Trophoblast cell (in vitro differentiated cells and primary cell): ENCODE results near the gene CCDC124.

ENCODE experiments used
- DNase-seq, 2 donors: peaks; one replicate each; pipeline ENCODE4 v3.0.0-alpha.2; 2016
- H2AFZ ChIP-seq: 2 replicates; pipeline ENCODE4 v1.6.1; 2013; ENCODE audit warnings: low read length, moderate library complexity, mild to moderate bottlenecking; ENCODE audit not compliant: insufficient read depth, poor library complexity
- H2AK5ac ChIP-seq: 2 replicates; pipeline ENCODE4 v1.6.1; 2013; ENCODE audit warnings: mild to moderate bottlenecking, low read length
- H2BK120ac ChIP-seq: 2 replicates; pipeline ENCODE4 v1.6.1; 2013; ENCODE audit warnings: low read length, mild to moderate bottlenecking, moderate library complexity; ENCODE audit not compliant: insufficient read depth, poor library complexity
- H2BK12ac ChIP-seq: 2 replicates; pipeline ENCODE4 v1.6.1; 2013; ENCODE audit warnings: mild to moderate bottlenecking, low read length, moderate library complexity
- H2BK5ac ChIP-seq: 2 replicates; pipeline ENCODE4 v1.6.1; 2013; ENCODE audit warnings: low read length, low read depth, moderate library complexity, mild to moderate bottlenecking; ENCODE audit not compliant: poor library complexity
- H3K14ac ChIP-seq: 2 replicates; pipeline ENCODE4 v1.6.1; 2013; ENCODE audit warnings: mild to moderate bottlenecking, low read length
- H3K18ac ChIP-seq: 2 replicates; pipeline ENCODE4 v1.6.1; 2013; ENCODE audit warnings: mild to moderate bottlenecking, low read length
- H3K23ac ChIP-seq: 2 replicates; pipeline ENCODE4 v1.6.1; 2013; ENCODE audit warnings: low read length
- H3K27ac ChIP-seq: 2 replicates; pipeline ENCODE4 v1.5.1; 2013; ENCODE audit warnings: low read depth, mild to moderate bottlenecking, inconsistent platforms, low read length, moderate library complexity
- H3K27me3 ChIP-seq: 2 replicates; pipeline ENCODE4 v1.6.1; 2013; ENCODE audit warnings: inconsistent platforms, mild to moderate bottlenecking, low read length, moderate library complexity; ENCODE audit not compliant: insufficient read depth
- H3K36me3 ChIP-seq, 2 experiments: 1 replicate in 1 of 2; 2 replicates in 1 of 2; pipeline ENCODE4 v1.6.1; 2013; ENCODE audit warnings: low read length in 2 of 2, mild to moderate bottlenecking in 2 of 2, moderate library complexity in 1 of 2; ENCODE audit not compliant: insufficient read depth in 2 of 2, control insufficient read depth in 1 of 2
- H3K4ac ChIP-seq: 2 replicates; pipeline ENCODE4 v1.6.1; 2013; ENCODE audit warnings: low read depth, mild to moderate bottlenecking, low read length, moderate library complexity
- H3K4me1 ChIP-seq, 2 experiments: 1 replicate in 1 of 2; 2 replicates in 1 of 2; pipeline ENCODE4 v1.6.1; 2013; ENCODE audit warnings: low read length in 2 of 2, mild to moderate bottlenecking in 2 of 2, moderate library complexity in 1 of 2; ENCODE audit not compliant: insufficient read depth in 2 of 2, control insufficient read depth in 1 of 2
- H3K4me2 ChIP-seq: 2 replicates; pipeline ENCODE4 v1.6.1; 2013; ENCODE audit warnings: inconsistent platforms, mild to moderate bottlenecking, low read length, moderate library complexity
- H3K4me3 ChIP-seq: 2 replicates; pipeline ENCODE4 v1.5.1; 2013; ENCODE audit warnings: mild to moderate bottlenecking, low read depth, low read length, inconsistent platforms
- H3K79me1 ChIP-seq: one replicate; pipeline ENCODE4 v1.6.1; 2013; ENCODE audit warnings: low read length
- H3K79me2 ChIP-seq: 2 replicates; pipeline ENCODE4 v1.6.1; 2013; ENCODE audit warnings: low read length, mild to moderate bottlenecking; ENCODE audit not compliant: control insufficient read depth, insufficient read depth, poor library complexity
- H3K9ac ChIP-seq: 2 replicates; pipeline ENCODE4 v1.6.1; 2013; ENCODE audit warnings: mild to moderate bottlenecking, low read length
- H3K9me3 ChIP-seq: 2 replicates; pipeline ENCODE4 v1.6.1; 2013; ENCODE audit warnings: low read depth, mild to moderate bottlenecking, control low read depth, inconsistent platforms, low read length; ENCODE audit not compliant: insufficient read depth
- H4K12ac ChIP-seq: 2 replicates; pipeline ENCODE4 v1.6.1; 2013; ENCODE audit warnings: low read depth, mild to moderate bottlenecking, low read length, moderate library complexity
- H4K8ac ChIP-seq: 2 replicates; pipeline ENCODE4 v1.6.1; 2013; ENCODE audit warnings: low read depth, mild to moderate bottlenecking, low read length, moderate library complexity
- H4K91ac ChIP-seq: one replicate; pipeline ENCODE4 v1.6.1; 2013; ENCODE audit warnings: low read depth, mild to moderate bottlenecking, low read length, moderate library complexity
- WGBS: extraction: QIAGEN DNeasy Blood & Tissue Kit; methylation state at CpG from one replicate; pipeline ENCODE4 v1.1.7; 2013; ENCODE audit warnings: missing lambda C conversion rate; ENCODE audit not compliant: insufficient read length, insufficient coverage; ENCODE audit errors: extremely low coverage; 5-methylcytosine and 5-hydroxymethylcytosine counted together

The CCDC124 gene

DNA sequence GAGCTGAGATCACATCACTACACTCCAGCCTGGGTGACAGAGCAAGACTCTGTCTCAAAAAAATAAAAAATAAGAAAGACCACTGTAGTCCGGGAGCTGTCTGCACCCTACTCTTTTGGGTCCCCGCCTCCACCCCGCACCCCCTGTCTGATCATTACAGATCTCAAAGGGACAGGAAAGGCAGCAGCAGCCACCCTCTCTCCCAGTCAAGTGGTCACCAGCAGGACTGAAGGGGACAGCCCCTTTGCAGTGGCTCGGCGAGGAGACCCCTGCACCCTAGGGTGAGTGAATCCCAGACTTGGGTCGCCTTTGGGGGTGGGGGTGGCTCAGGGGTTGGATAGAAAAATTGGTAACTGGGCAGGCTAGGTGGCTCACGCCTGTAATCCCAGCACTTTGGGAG lies 21.6 kb downstream of the CCDC124 start:
- Histone ChIP-seq H3K4me2 (no peak overlapping the region), H3K14ac (no peak overlapping the region), H3K79me2 (no peaks in the 10 kb centered on the region), H3K18ac (no peak overlapping the region), H3K4me3 (no peak overlapping the region), H2BK120ac (no peak overlapping the region), H3K4me1 (peaks cover 5 to 6% of the 10 kb centered on the region in 2 experiments), H2BK5ac (no peak overlapping the region), H3K79me1 (no peaks in the 10 kb centered on the region), H3K23ac (no peak overlapping the region), H3K36me3 (no peaks in the 10 kb centered on the region), H3K27me3 (peaks cover 46% of the 10 kb centered on the region), H3K4ac (no peak overlapping the region), H3K9ac (no peak overlapping the region), H4K12ac (no peak overlapping the region), H4K91ac (no peak overlapping the region), H4K8ac (no peak overlapping the region), H2BK12ac (no peak overlapping the region), H2AK5ac (no peak overlapping the region), H3K9me3 (peaks cover 7% of the 10 kb centered on the region), H2AFZ (no peak overlapping the region), H3K27ac (no peak overlapping the region)
- WGBS, result no CpG with 5 or more reads among the region's 7 CpGs
- no peak for DNase-seq

DNA sequence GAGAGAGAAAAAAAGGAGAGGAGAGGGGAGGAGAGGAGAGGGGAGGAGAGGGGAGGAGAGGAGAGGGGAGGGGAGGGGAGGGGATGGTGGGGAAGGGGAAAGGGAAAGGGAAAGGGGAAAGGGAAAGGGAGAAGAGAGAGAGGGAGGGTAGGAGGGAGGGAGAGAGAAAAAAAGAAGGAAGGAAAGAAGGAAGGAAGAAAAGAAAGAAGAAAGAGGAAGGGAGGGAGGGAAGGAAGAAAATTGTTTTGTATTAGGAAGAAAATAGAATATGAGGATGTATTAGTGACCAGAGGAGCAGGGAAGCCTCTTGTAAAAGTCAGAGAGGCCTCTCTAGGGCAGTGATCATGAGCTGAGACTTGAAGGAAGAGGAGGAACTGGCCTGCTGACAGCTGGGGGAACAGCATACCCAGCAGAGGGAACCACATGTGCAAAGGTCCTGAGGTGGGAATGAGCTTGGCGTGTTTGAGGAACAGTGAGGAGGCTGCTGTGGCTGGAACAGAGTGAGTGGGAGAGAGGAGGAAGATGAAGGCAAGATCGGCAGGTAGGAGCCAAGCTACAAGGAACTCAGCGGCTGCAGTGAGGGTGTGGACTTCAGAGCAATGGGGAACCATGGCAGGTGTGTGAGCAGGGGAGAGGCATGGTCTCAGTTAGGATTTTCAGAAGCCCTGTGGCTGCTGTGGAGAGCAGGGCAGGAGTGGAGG lies 24.5 kb downstream of the CCDC124 start:
- no peak overlapping the region for H2BK5ac ChIP-seq
- no peak overlapping the region for H3K18ac ChIP-seq
- H3K36me3 ChIP-seq, result no peaks in the 10 kb centered on the region
- H3K79me2 ChIP-seq, result no peaks in the 10 kb centered on the region
- no peak overlapping the region for H4K91ac ChIP-seq
- H2BK120ac ChIP-seq, result no peak overlapping the region
- no peak overlapping the region for H3K9ac ChIP-seq
- DNase-seq, result no peak
- H3K4me3 ChIP-seq, result no peak overlapping the region
- H3K4me2 ChIP-seq, result no peak overlapping the region
- H2AK5ac ChIP-seq, result no peak overlapping the region
- no peak overlapping the region for H3K23ac ChIP-seq
- no peak overlapping the region for H4K8ac ChIP-seq
- H3K14ac ChIP-seq, result no peak overlapping the region
- no peak overlapping the region for H3K27ac ChIP-seq
- H2AFZ ChIP-seq, result no peak overlapping the region
- H3K9me3 ChIP-seq, result peaks cover 5% of the 10 kb centered on the region
- H3K4me1 ChIP-seq, result no peaks in the 10 kb centered on the region
- no peak overlapping the region for H4K12ac ChIP-seq
- no peak overlapping the region for H3K4ac ChIP-seq
- H2BK12ac ChIP-seq, result no peak overlapping the region
- H3K27me3 ChIP-seq, result peaks cover 17% of the 10 kb centered on the region
- no peaks in the 10 kb centered on the region for H3K79me1 ChIP-seq
- WGBS, result no CpG with 5 or more reads among the region's 3 CpGs

DNA sequence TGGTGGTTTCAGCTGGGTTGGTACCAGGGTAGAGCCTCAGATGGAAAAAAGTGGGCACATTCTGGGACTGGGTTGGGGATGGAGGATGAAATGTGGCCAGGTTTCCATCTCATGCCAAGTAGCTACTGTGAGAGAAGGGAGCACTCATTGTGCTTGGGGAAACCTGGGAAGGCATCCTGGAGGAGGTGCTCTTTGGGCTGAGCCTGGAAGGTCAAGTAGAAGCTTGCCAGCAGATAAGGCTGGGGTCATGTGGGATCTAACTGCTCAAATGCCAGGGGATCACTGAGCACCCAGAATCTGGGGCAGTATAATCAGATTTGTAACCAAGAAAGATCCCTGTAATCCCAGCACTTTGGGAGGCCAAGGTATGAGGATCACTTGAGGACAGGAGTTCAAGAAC lies 25.1 kb downstream of the CCDC124 start:
- Histone ChIP-seq H2BK12ac (no peak overlapping the region), H3K4me3 (no peak overlapping the region), H3K4ac (no peak overlapping the region), H3K36me3 (no peaks in the 10 kb centered on the region), H2BK5ac (no peak overlapping the region), H2AFZ (no peak overlapping the region), H4K8ac (no peak overlapping the region), H3K9ac (no peak overlapping the region), H2AK5ac (no peak overlapping the region), H3K79me1 (no peaks in the 10 kb centered on the region), H3K27ac (no peak overlapping the region), H2BK120ac (no peak overlapping the region), H3K14ac (no peak overlapping the region), H3K4me1 (no peaks in the 10 kb centered on the region), H3K18ac (no peak overlapping the region), H4K12ac (no peak overlapping the region), H3K9me3 (peaks cover 3% of the 10 kb centered on the region), H3K4me2 (no peak overlapping the region), H3K79me2 (no peaks in the 10 kb centered on the region), H3K23ac (no peak overlapping the region), H4K91ac (no peak overlapping the region), H3K27me3 (peaks cover 11% of the 10 kb centered on the region)
- no peak for DNase-seq

DNA sequence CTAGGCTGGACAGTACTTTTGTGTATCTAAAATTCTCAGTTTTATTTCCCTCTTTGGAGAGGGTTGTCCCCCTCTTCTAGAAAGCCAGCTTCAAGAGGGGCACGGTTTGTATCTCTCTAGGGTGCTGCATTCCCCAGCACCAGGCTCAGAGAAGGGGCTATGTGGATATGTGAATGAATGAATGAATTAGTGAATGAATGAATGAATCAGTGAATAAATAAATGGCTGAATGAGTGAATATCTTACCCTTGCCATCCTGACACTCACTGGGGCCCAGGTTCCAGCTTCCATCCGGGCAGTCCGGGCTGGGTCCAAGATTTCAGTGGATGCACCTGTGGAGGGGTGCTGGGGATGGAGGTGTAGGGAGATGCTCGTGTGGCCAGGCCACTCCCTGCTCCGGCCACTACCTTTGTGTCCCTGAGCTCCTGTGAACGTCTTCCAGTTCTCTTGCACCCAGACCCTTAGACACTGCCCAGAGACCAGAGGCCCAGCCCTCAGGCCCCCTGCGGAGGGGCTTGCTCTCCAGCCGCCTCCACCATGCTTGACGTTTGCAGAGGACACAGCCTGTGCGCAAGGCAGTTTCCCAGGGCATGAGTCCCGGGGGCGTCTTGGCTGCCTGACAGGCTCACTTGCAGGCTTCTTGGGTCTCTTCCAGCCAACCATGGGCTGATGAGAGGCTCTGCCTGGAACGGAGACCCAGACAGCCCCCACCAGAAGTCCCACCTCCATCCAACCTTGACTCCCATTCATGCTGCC lies 31.3 kb downstream of the CCDC124 start:
- no peak for DNase-seq
- H3K14ac ChIP-seq, result no peak overlapping the region
- H2AFZ ChIP-seq, result no peak overlapping the region
- peaks cover 13% of the 10 kb centered on the region for H3K27me3 ChIP-seq
- peaks cover 4% of the 10 kb centered on the region in 2 experiments for H3K4me1 ChIP-seq
- no peak overlapping the region for H3K27ac ChIP-seq
- H3K23ac ChIP-seq, result no peak overlapping the region
- H3K4me2 ChIP-seq, result no peak overlapping the region
- H3K4ac ChIP-seq, result no peak overlapping the region
- no peak overlapping the region for H2BK5ac ChIP-seq
- no peak overlapping the region for H3K4me3 ChIP-seq
- H3K79me2 ChIP-seq, result no peaks in the 10 kb centered on the region
- no peaks in the 10 kb centered on the region for H3K36me3 ChIP-seq
- H3K79me1 ChIP-seq, result no peaks in the 10 kb centered on the region
- no peak overlapping the region for H2BK12ac ChIP-seq
- H3K9ac ChIP-seq, result no peak overlapping the region
- WGBS, result no CpG with 5 or more reads among the region's 13 CpGs
- no peak overlapping the region for H4K8ac ChIP-seq
- no peak overlapping the region for H4K91ac ChIP-seq
- H3K9me3 ChIP-seq, result no peaks in the 10 kb centered on the region
- H4K12ac ChIP-seq, result no peak overlapping the region
- no peak overlapping the region for H3K18ac ChIP-seq
- H2AK5ac ChIP-seq, result no peak overlapping the region
- no peak overlapping the region for H2BK120ac ChIP-seq
